HG02981 (cell line): ENCODE measurements around the gene SETD1B.

Experiments
- ATAC-seq: cut with Tn5 transposase; IDR thresholded peaks from one replicate; pipeline ENCODE4 v1.9.1; 2021; ENCODE audit warnings: mild to moderate bottlenecking, moderate library complexity; ENCODE audit not compliant: unreplicated experiment

Gene SETD1B

GRCh38 chr12:121794534-121795033, 9.2 kb upstream of the SETD1B start:
- ATAC-seq: no peak

DNA sequence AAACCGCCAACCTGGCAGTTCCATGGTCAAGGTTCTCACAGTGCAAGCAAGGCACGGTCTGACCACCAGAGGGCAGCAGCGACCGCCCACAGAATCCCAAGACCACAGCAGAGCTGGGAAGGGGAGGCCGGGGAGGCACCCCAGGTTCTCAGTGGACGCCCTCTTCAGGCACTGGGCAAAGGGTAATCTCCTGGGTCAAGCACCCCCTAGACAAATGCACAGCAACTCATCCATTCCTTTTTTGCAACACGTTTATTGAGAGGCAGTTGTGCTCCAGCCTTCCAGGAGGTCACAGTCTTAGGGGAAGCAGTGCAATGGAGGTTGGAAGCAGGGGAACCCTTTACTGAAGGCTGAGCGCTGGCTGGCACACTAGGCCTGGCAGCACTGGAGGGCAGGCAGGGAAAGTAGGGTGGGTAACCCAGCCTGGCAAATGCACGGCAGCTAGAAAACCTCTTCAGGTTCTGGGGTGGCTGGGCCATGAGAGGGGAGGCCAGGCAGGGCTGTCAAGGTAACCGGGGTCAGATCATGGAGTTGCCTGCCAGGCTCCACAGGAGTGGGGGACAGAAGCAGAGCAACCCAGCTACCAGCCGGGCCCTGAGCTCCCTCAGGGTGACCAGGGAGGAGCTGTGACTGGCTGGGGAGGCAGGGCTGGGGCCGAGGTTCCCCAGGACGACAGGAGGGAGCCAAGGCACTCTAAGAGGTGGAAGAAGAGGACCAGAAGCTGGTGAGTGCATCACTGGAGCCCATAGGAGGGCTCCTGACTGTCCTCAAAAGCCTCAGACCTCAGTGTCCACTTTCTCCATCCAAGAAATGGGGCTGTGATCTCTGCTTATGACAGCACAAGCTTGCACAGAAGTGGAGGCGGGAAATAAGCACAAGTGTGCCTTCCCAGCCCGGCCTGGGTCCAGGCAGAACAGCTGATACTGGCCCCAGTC, 8.5 kb upstream of the SETD1B start:
- no peak for ATAC-seq

DNA sequence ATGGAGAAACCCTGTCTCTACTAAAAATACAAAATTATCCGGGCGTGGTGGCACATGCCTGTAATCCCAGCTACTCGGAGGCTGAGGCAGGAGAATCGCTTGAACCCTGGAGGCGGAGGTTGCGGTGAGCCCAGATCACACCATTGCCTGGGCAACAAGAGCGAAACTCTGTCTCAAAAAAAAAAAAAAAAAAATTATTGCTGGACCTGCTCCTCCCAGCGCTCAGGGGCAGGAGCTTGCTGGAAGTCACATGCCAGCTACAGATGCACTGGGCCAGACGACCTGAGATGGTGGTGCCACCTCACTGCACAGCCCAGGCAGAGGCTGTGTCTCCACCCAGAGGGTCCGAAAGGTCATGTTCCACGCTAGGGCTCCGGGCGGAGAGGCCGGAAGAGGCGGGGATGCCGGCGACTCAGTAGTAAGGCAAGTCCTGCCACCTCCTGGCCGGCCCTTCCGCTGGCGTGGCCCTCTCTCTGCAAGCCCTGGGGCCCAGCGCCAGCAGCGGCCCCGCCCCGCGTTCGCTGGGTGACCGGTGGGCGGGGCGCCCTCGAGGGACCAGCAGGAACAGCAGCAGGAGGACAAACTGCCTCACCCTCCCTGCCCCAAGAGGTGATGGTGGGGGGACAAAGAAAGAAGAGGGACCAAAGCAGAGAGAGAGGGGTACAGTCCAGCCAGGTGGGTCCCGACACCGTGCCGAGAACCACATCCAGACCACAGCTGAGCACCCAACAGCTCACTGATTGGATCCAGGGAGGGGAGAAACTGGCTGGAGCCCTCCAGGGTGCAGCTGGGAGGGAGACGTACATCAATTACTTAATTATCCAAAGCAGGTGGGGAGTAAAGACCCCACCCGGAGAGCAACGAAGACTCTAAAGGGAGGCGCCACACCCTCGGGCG, 6.7 kb upstream of the SETD1B start:
- ATAC-seq: no peak

- ATAC-seq: no peak
These were observed 5.6 kb upstream of the SETD1B start for GRCh38 chr12:121797937-121798786.

GRCh38 chr12:121798787-121799155, 5.0 kb upstream of the SETD1B start:
- no peak for ATAC-seq

DNA sequence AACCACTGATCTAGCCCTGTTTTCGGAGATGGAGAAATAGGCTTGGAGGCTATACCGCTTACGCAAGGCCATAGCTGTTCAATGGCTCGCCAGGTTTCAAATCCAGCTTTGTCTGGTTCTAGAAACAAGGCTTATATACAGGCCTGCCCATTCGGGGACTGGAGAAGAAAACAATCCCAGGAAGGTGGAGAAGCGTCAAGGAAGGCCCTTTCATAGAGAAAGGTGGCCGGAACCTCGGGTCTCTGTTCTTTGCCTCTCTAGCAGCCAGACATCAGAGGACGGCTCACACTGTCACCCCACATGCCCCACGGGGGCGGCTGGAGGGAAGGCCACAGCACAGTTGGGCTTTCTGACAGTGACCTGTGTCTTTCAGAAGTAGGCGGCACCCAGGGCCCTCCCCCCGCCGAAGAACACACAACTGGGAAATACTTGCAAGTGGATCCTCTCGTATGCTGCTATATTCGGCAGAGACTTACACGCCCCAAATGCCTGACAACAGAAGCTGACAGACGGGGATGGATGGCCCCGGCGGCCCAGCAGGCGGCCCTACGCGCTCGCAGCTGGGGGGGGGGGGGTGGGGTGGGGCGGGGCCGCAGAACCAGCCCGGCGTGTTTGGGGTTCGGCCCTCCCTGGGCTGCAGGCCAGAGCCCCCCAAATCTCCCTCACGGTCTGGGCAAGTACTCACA, 4.5 kb upstream of the SETD1B start:
- ATAC-seq: no peak

DNA sequence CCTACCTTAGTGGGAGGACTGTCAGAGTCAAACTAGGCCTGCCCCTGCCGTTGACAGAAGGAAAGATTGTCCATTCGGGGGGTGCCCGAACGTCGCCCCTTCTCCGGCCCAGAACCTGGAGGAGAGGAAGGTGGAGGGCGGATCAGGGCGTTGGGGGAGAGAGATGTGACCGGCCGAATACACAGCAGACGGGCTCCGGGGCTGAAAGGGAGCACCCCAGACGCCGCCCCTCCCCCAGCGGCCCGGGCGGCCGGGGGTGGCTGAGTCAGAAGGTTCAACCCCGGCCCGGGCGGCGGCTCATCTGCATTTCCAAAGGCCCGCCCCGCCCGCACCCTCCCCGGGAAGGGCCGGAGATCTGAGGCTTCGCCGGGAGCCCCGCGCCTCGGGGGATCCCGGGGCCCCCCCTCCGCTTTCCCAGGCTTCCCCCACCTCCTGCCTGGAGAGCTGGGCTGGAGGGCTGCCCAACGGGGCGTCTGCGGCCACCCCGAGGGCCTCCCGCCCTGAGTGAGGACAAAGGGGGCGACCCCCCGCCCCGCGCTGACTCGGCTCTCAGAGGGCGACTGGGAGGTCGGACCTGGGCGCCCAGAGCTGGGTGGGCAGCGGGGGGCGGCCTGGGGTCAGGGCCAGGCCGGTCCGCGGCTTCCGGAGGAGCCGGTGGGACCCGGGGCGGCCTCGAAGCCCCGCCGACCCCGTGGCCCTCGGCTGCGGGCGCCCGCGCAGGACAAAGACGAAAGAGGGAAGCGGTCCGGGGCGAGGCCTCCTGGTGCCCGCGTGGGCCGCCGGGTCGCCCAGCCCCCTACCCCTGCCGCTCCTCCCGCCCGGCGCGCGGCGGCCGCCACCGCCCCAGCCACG, 3.7 kb upstream of the SETD1B start:
- ATAC-seq: no peak

GRCh38 chr12:121800694-121801594, 2.9 kb upstream of the SETD1B start:
- no peak for ATAC-seq

DNA sequence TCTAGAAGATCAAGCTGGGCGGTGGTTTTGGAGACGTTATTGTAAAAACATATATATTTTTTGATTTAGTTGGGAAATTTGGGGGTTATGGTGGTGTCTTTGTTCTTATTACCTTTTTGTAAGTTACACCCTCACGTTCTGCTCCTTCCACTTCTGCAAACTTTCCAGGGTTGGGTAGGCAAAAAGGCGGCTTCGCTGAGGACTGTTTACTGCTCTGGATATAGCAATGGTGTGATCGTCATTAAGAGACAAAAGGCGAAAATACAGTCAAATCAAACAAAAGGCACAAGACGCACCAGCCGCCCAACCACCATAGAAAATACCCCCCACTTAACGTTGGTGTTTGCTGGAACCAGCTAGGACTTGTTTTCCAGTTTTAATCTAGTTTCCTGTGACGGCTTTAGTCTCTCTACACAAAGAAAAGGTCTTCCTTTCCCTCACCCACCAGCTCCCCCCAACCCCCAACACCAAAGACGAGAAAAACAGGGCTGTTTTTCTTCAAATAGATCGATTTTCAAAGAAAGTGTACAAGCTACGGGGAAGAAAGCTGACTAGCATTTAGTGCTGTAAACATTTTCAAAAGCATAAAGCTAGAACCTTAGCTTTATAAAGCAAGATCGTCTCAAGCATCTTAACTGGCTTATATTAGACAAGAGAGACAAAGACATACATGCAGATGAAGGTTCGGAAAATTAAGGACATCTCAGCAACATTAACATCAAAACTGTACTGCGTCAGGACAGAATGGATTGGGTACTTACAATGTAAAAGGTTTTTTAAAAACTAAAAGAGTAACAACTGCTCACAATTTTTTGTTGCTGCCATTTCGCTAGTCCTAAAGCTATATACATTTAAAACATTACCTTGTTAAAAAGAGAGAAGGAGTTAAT, 2.0 kb upstream of the SETD1B start:
- no peak for ATAC-seq

DNA sequence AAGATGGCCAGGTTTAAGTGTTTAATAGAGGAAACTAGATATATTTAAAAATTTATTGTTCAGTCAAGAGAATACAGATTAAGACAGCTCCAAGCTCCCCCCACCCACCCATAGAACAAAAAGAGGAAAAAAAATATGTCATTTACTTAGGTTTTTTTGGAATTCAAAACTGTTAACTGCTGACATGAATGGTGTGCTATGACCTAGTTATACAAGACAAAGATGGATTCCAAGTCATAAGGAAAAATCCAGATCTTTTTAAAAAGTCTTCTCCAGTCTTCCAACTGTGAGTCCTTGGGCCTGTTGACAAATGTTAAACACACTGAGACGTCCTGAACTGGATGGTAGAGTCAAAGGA, 1.3 kb upstream of the SETD1B start:
- ATAC-seq: no peak

DNA sequence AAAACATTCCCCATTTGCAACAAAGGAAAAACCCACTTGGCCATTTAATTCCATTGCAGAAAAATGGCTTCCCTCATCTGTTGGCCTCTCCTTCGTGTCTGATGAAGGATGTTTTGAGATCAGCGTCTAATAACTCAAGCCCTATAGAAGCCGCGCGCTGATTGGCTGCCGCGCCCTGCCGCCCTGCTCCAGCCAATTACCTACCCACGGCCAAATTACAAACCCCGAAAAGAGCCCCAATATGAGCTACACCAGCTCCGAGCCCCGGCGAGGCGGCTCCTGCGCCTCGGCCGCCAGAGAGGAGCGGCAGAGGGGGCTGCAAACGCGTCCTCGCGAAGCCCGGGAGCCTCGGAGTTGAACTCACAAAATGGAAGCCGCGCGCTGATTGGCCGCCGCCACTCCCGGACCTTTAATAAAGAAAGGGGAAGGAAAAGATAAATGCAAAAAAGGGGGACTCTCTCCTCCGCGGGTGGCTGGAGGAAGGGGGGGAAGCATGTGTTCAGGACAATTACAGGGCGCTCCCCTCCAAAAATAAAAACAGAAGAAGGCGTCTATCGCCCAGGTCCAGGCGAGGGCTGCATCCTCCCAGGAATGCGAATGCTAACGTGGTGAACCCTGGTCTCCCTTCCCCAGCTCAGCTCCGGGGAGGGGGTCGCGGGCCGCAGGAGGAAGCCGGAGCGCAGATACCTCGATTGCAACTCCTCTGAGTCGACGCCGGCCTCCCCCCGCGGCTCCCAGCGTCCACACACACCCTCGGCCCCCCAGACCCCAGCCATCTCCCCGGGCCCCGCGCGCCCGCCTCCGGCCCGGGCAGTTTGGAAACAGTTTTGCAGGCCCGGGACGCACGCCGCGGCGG, 738 bp upstream of the SETD1B start:
- peak; percentile 39 for ATAC-seq

DNA sequence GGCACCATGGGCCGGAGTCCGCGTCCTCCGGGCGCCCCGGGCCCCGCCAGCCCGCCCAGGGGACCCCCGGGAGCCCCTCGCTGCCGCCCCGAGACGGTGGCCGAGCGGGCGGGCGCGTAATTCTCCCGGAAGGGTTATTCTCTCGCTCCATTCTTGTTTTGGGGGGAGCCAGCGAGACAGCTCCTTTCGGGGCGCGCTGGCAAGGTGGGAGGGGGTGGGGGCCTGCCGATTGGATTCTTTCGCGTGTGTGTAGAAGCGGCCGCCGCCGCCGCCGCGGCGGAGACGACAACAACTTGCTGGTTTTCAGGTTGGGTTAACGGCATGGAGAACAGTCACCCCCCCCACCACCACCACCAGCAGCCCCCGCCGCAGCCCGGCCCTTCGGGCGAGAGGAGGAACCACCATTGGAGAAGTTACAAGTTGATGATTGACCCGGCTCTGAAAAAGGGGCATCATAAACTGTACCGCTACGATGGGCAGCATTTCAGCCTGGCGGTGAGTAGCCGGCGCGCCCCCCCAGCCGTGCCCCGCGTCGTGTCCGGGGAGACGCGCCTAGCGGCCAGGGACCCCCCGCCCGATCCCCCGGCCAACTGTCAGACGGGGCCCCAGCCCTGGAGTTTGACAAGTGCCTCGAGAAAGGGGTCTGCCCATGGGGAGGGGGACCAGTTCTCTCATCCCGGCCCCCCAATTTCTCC, 755 bp downstream of the SETD1B start:
- no peak for ATAC-seq

GRCh38 chr12:121805171-121806008, 1.6 kb downstream of the SETD1B start:
- no peak for ATAC-seq

DNA sequence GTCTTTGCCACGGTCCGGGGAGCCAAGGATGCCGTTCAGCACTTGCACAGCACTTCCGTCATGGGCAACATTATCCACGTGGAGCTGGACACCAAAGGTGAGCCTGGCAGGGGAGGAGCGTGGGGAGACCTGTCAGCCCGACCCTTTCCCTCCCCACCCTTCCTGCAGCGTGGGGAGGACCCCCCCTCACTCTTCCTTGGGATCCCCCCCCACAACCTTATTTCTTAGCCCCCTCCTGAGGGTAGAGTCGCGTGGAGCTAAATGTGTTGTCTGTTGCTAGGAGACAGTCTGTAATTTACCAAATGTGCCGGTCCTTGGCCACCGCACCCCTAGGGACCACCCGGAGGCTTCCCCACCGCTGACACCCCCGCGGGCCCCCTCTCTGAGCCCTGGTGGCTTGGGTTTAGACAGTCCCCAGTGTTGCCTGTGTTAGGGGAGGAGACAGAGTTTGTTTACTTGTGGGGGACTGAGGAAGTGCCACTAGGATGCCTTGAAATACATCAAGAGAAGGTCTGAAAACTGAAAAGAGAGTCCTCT, 2.3 kb downstream of the SETD1B start:
- ATAC-seq: no peak
